K562 (cell line): Measurements from ENCODE around the gene TAL1. TPM values are rescaled to one million over a fixed set of nuclear protein-coding genes. Genes with fewer than 3 reads are reported as not detected.

ENCODE experiments used
- CBX3 ChIP-seq, 2 experiments: IDR thresholded peaks; 1 replicate in 1 of 2; 2 replicates in 1 of 2; pipeline ENCODE4 v1.6.1; 2012; ENCODE audit warnings: inconsistent platforms in 2 of 2, low read length in 2 of 2, borderline replicate concordance in 1 of 2, control low read depth in 1 of 2
- E2F3 ChIP-seq: fragments of 250-450 bp; sonication (Bioruptor Pico); IDR thresholded peaks from 2 replicates; pipeline ENCODE4 v1.4.0; 2020; ENCODE audit warnings: mild to moderate bottlenecking
- EP400 ChIP-seq: fragments of 450-650 bp; IDR thresholded peaks from 2 replicates; pipeline ENCODE4 v1.6.1; 2017; ENCODE audit warnings: antibody characterized with exemption, mild to moderate bottlenecking, moderate library complexity
- HDAC1 ChIP-seq, 2 experiments: fragments of 450-650 bp; IDR thresholded peaks; 2 replicates each; pipeline ENCODE4 v1.6.1; 2016 to 2017; ENCODE audit warnings: inconsistent platforms in 1 of 2, mild to moderate bottlenecking in 1 of 2, moderate library complexity in 1 of 2
- HNRNPH1 ChIP-seq: fragments of 200-400 bp; formaldehyde crosslinking; optimal IDR thresholded peaks from 2 replicates; pipeline ENCODE3; 2017; ENCODE audit warnings: low read depth, mild to moderate bottlenecking, low read length, moderate library complexity
- KAT7 ChIP-seq: sonication (generic); formaldehyde crosslinking; IDR thresholded peaks from 2 replicates; pipeline ENCODE4 v1.8.0; 2022; ENCODE audit warnings: missing genetic modification reagents, mild to moderate bottlenecking, borderline replicate concordance
- KHSRP ChIP-seq: fragments of 450-650 bp; IDR thresholded peaks from 2 replicates; pipeline ENCODE4 v1.6.1; 2017
- KLF1 ChIP-seq: fragments of 450-650 bp; IDR thresholded peaks from 2 replicates; pipeline ENCODE4 v1.6.1; 2016; ENCODE audit warnings: missing genetic modification characterization, missing compliant biosample characterization
- NCOA1 ChIP-seq: fragments of 450-650 bp; IDR thresholded peaks from 2 replicates; pipeline ENCODE4 v1.6.1; 2016; ENCODE audit warnings: low read depth
- NR2C2 ChIP-seq, 2 experiments: fragments of 200-800 bp in 1 of 2; sonication (Bioruptor generic) in 1 of 2; sonication (generic) in 1 of 2; formaldehyde crosslinking in 1 of 2; IDR thresholded peaks; 2 replicates each; pipeline versions ENCODE4 v1.6.1 to v1.8.0; 2016 to 2022; ENCODE audit warnings: mild to moderate bottlenecking in 1 of 2, missing compliant biosample characterization in 1 of 2, missing genetic modification characterization in 1 of 2, missing genetic modification reagents in 1 of 2
- PCBP1 ChIP-seq: fragments of 200-400 bp; formaldehyde crosslinking; IDR thresholded peaks from 2 replicates; pipeline ENCODE4 v1.6.1; 2018; ENCODE audit warnings: mild to moderate bottlenecking, low read depth, low read length; ENCODE audit not compliant: poor library complexity, severe bottlenecking
- PRMT5 ChIP-seq: sonication (generic); formaldehyde crosslinking; IDR thresholded peaks from 2 replicates; pipeline ENCODE4 v1.5.0; 2020; ENCODE audit warnings: missing genetic modification reagents
- RBM22 ChIP-seq: fragments of 200-400 bp; formaldehyde crosslinking; IDR thresholded peaks from 2 replicates; pipeline ENCODE4 v1.6.1; 2018; ENCODE audit warnings: low read length, low read depth; ENCODE audit not compliant: poor library complexity, severe bottlenecking
- RBM34 ChIP-seq: fragments of 200-400 bp; formaldehyde crosslinking; IDR thresholded peaks from 2 replicates; pipeline ENCODE4 v1.6.1; 2018; ENCODE audit warnings: low read length, borderline replicate concordance; ENCODE audit not compliant: insufficient read depth
- RUNX1 ChIP-seq: sonication (generic); IDR thresholded peaks from 2 replicates; pipeline ENCODE4 v1.6.1; 2016; ENCODE audit warnings: antibody characterized with exemption, low read depth
- SAFB ChIP-seq: fragments of 200-400 bp; formaldehyde crosslinking; IDR thresholded peaks from 2 replicates; pipeline ENCODE4 v1.6.1; 2017; ENCODE audit warnings: low read depth, low read length, borderline replicate concordance
- SAP30 ChIP-seq: fragments of 200-600 bp; sonication (generic); IDR thresholded peaks from 2 replicates; pipeline ENCODE4 v1.6.1; 2012; ENCODE audit warnings: borderline replicate concordance, low read depth, mild to moderate bottlenecking, moderate library complexity, low read length, control low read depth, inconsistent platforms; ENCODE audit not compliant: insufficient read depth, poor library complexity, severe bottlenecking
- TSC22D4 ChIP-seq: fragments of 450-650 bp; IDR thresholded peaks from 2 replicates; pipeline ENCODE4 v1.6.1; 2016; ENCODE audit warnings: missing genetic modification characterization, missing biosample characterization, control low read depth
- ZBTB9 ChIP-seq: fragments of 450-650 bp; formaldehyde crosslinking; IDR thresholded peaks from 2 replicates; pipeline ENCODE4 v1.4.0; 2020; ENCODE audit warnings: mild to moderate bottlenecking, moderate library complexity
- ZNF511 ChIP-seq: sonication (generic); formaldehyde crosslinking; IDR thresholded peaks from 2 replicates; pipeline ENCODE4 v1.8.0; 2022; ENCODE audit warnings: mild to moderate bottlenecking, missing genetic modification reagents
- ZNF518B ChIP-seq: fragments of 250-450 bp; sonication (Bioruptor Pico); IDR thresholded peaks from 2 replicates; pipeline ENCODE4 v1.5.0; 2021; ENCODE audit warnings: mild to moderate bottlenecking, moderate library complexity
- ZNF586 ChIP-seq: fragments of 450-650 bp; formaldehyde crosslinking; conservative IDR thresholded peaks from 2 replicates; pipeline ENCODE4 v1.4.0; 2020; ENCODE audit warnings: mild to moderate bottlenecking, moderate library complexity
- ZSCAN29 ChIP-seq: fragments of 450-650 bp; IDR thresholded peaks from 2 replicates; pipeline ENCODE4 v1.6.1; 2017
- polyA plus RNA-seq, 8 experiments: library from polyadenylated mRNA; depleted of rRNA in 4 of 8; stranded (reverse) in 5 of 8; unstranded in 3 of 8; fragments of >200 nt; fragmentation: Nextera tagmentation in 2 of 8; fragmentation: Illumina TruSeq in 1 of 8; extraction: Ambion mirVana in 2 of 8; extraction: Trizol in 1 of 8; gene quantifications; 2 replicates each; pipeline versions ENCODE4 v1.2.1 to v1.2.3, GENCODE V29; 2011 to 2014; ENCODE audit warnings: inconsistent platforms in 1 of 8, missing spikeins in 1 of 8
- total RNA-seq, 7 experiments: library from RNA; depleted of rRNA in 6 of 7; stranded (reverse); fragments of >200 nt in 6 of 7; fragmentation: Illumina TruSeq in 2 of 7; extraction: Trizol in 2 of 7; gene quantifications; 2 replicates each; pipeline versions ENCODE4 v1.2.1 to v1.2.3, GENCODE V29; 2011 to 2021; ENCODE audit warnings: low replicate concordance in 1 of 7

TAL1 gene
- total and polyA plus RNA-seq, 9 of the 15 experiments (the other 6 are each of a cell fraction or from before 2014, with no cell fraction given) = 18.5 to 106 (median 59.7) TPM

- TF ChIP-seq HDAC1 (IDR thresholded peaks at IDR 0.05) = peak; percentile 74 to 81; a peak in 3 of 4 replicates
- peak; percentile 84 for TF ChIP-seq KAT7 (CRISPR knock-in tag)
- TF ChIP-seq CBX3 (IDR thresholded peaks at IDR 0.05; ENCODE audit: borderline replicate concordance in 1 of 2, low read length in 2 of 2) = peak in 1 of 2 experiments; percentile 49; a peak in 2 of 3 replicates
- TF ChIP-seq EP400 = peak; percentile 88
- no peak for TF ChIP-seq RBM22
- no peak for TF ChIP-seq HNRNPH1
- no peak for TF ChIP-seq RBM34
- peak; percentile 97 for TF ChIP-seq E2F3
- peak; percentile 99 for TF ChIP-seq RUNX1
- no peak for TF ChIP-seq ZNF511 (CRISPR knock-in tag)
- TF ChIP-seq ZBTB9 (CRISPR knock-in tag) = peak; percentile 99
- TF ChIP-seq PCBP1 = peak; percentile 100
- TF ChIP-seq ZNF586 = 0 out of 2 replicates have a peak, but pooled peaks have one; percentile 26
- no peak for TF ChIP-seq SAP30
- no peak for TF ChIP-seq SAFB
- peak; percentile 57; the same call in 1 of the 2 replicates for TF ChIP-seq ZSCAN29
- peak; percentile 100 for TF ChIP-seq KHSRP
- peak; percentile 80; the same call in 1 of the 2 replicates for TF ChIP-seq KLF1
- TF ChIP-seq PRMT5 = no peak
- TF ChIP-seq NR2C2 (CRISPR knock-in tag; IDR thresholded peaks at IDR 0.05) = peak; percentile 66; the same call in 1 of the 2 replicates
- TF ChIP-seq NR2C2 (tag; IDR thresholded peaks at IDR 0.05) = peak; percentile 59; the same call in 1 of the 2 replicates
- peak; percentile 99 for TF ChIP-seq NCOA1
- TF ChIP-seq TSC22D4 (tag) = no peak
- no peak for TF ChIP-seq ZNF518B
These were observed 50.7 kb downstream of the TAL1 start (continued) for GRCh38 chr1:47181095-47181954.
